OCI-LY1 (cell line): ENCODE data around the gene GLIS1.

Experiments used
- EZH2 ChIP-seq: fragments of 200-600 bp; sonication (generic), shearing (Covaris generic); IDR thresholded peaks from 2 replicates; pipeline ENCODE4 v1.8.0; 2017; ENCODE audit warnings: borderline replicate concordance, mixed run types, mild to moderate bottlenecking, antibody characterized with exemption, low read length, moderate library complexity, mixed read lengths
- TF ChIP-seq, protein P1 (sequence below): fragments of 200-600 bp; sonication (generic), shearing (Covaris generic); IDR thresholded peaks from 2 replicates; pipeline ENCODE4 v1.5.1; 2017; ENCODE audit warnings: mild to moderate bottlenecking, antibody characterized with exemption, low read length, moderate library complexity, mixed read lengths

GRCh38 chr1:53662169-53662568, 76.8 kb downstream of the GLIS1 start:
- TF ChIP-seq, protein P1, sequence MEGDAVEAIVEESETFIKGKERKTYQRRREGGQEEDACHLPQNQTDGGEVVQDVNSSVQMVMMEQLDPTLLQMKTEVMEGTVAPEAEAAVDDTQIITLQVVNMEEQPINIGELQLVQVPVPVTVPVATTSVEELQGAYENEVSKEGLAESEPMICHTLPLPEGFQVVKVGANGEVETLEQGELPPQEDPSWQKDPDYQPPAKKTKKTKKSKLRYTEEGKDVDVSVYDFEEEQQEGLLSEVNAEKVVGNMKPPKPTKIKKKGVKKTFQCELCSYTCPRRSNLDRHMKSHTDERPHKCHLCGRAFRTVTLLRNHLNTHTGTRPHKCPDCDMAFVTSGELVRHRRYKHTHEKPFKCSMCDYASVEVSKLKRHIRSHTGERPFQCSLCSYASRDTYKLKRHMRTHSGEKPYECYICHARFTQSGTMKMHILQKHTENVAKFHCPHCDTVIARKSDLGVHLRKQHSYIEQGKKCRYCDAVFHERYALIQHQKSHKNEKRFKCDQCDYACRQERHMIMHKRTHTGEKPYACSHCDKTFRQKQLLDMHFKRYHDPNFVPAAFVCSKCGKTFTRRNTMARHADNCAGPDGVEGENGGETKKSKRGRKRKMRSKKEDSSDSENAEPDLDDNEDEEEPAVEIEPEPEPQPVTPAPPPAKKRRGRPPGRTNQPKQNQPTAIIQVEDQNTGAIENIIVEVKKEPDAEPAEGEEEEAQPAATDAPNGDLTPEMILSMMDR = no peak
- no peak for TF ChIP-seq EZH2
